Smooth muscle cell of the brain vasculature (primary cell): ENCODE results near the gene MS4A12.
"Not testable (repeated sequence)": the region's sequence is repeated elsewhere in the genome, so short reads cannot be mapped to it uniquely, and the experiment has no call there.

Source experiments
- DNase-seq: peaks from one replicate; pipeline ENCODE4 v3.0.0-alpha.2; 2012; ENCODE audit warnings: low read depth, low spot score

The MS4A12 gene

DNA sequence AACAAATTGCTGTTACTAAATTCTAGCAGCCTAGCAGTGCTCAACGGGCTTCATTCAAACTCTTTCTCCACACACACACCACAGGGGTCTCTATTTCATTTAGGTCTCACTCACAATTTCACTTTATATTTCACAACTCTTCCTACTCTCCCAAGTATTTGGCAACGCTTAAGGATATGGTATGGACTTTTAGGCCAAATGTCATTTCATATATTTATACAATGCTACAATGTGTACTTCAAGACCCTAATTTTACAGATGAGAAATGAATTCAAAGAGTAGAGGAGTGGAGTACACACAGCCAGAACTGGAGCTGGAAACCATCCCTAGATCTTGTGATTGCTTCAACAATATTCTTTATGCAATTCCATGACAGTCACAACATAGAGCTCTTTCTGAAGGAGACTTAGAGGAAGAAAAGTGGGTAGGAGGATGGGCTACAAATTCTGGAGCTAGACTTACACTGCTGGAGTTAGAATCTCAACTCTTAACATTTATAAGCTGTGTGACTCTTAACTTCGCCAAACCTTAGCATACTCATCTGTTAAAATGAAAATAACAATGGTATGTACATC lies 20.2 kb downstream of the MS4A12 start:
- DNase-seq, result no peak

DNA sequence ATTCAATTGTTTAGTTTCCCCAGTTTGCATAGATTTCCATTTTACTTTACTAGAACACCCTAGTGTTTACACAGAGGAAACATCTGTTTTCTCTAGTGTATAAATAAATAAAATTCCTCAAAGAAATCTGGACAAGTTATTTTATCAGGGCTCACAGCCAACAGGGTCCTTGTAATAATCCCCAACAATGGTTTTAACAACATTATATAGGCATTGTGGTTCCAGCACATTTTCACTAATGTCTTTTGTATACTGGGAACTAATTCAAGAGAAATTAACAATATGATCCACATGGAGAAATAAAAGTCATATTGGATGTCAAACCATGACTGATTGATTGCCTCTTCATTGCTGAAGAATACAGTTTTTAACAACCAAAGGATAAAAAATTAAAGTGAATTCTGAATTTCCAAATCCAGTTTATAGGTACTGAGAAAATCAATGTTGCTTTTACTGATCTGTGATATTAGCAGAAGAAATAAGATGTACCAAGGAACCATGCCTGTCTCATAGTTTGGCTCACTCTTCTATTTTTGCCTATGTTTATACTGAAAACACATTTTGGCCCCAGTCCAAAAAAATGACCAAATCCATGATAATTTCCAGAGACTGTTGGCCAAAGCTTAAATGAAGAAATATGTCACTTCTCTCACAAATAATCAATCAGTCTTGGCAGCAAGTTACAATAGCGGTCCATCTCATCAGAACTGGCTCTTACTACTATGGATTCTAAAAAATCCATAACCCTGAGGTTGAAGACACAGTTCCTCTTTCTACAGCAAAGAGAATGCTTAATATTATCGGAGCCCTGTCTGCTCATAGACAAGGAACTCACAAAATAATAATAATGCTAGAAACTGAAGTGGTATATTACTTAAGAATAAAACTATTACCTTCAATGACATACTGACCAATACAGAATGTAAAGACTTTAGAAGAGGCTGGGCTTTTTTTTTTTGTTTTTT lies 21.2 kb downstream of the MS4A12 start:
- DNase-seq, result no peak

DNA sequence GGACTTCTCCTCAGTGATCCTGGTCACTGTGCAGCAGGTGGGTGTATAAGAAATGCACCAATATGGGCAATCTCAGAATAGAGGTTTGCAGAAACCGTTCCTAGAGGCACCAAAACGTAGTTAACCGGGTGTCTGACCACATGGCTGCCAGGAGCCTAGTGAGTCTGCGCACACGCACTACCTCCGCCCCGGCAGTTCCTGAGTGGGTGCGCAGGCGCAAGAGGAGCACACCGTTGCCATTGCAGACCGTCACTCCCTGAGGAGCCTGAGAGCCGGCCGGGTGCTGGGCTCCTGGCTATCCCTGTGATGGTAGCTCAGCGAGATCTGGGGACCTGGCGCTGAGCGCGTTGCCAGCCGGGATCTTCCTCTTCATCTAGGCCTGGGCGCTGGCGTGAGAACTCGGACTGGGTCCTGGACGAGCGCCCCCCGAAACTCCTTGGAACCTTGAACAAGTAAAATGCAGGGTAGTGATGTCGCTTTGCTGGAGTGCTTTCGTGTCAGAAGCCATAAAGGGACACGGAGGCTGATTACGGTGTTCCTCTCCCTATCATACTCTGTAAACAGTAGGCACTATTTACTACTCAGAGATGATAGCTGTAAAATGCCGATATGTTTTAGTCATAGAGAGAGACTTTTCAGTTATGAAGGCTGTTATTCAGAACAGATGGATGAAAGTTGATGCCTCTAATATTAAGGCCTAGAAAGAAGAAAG lies 22.7 kb downstream of the MS4A12 start, which contains the start of gene MS4A13:
Gene MS4A13 (plus strand): TSS at position 249 of the 712 bp plus-strand sequence. CDS start 2,692 bp downstream, outside the sequence.
- DNase-seq, result no peak

- no peak for DNase-seq
These were observed 35.9 kb downstream of the MS4A12 start for GRCh38 chr11:60528465-60528864.

DNA sequence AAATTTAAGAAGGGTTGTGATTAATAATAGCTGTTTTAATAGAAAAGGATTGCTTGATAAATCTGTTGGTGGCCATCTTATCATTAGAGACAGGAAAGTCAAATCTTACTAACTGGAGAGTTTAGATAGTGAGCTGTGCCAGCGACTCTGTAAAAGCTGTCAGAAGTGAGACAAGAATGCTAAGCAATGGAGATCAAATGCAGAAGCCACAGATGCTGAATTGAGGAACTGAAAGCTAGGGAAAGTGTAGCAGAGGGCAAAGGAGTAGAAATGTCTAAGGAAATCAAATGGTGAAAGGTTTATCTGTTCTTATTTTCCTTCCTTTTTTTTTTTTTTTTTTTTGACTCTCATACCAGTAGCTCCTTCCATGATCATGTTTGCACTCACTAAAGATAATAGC lies 36.4 kb downstream of the MS4A12 start:
- DNase-seq, result no peak

- DNase-seq, result no peak
These were observed 38.0 kb downstream of the MS4A12 start for GRCh38 chr11:60530454-60531100.

GRCh38 chr11:60532383-60532782 lies 39.8 kb downstream of the MS4A12 start:
- DNase-seq, result not testable (repeated sequence)

DNA sequence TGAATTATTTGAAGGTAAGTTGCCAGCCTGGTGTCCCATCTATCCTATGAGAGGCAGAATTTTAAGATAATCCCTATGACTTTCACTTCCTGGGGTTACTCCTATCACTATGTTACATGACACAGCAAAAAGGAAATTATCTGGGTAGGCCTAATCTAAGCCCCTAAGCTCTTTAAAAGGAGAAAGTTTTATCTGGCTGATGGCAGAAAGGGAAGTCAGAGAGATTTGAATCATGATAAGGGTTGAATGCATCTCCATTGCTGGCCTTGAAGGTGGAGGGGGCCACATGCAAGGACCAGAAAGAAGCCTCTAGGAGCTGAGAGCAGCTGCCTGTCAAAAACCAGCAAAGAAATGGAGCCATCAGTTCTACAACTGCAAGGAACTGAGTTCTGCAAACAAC lies 46.0 kb downstream of the MS4A12 start:
- not testable (repeated sequence) for DNase-seq

DNA sequence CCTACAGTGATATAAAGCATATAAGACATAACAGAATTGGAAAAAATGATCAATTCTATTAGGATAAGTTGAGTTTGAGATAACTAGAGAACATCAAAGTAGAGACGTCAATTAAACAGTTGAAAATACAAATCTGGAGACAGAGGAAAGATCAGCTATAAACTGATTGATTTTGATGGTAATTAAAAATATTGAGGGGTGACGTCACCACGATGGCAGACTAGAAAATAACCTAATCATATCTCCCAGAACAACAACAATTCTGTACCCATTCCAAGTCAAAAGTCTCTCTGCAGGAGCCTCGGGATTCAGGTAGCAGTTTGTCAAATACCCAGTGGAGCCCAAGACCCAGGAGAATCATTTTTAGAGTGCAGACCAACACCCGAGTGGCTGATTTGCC lies 51.5 kb downstream of the MS4A12 start:
- DNase-seq, result no peak
